Measurements from ENCODE around the gene BICD2. TPM values are rescaled to one million over a fixed set of nuclear protein-coding genes. Genes with fewer than 3 reads are reported as not detected.

The BICD2 gene
- total and polyA plus RNA-seq, 9 of the 15 experiments (the other 6 are each of a cell fraction or from before 2014, with no cell fraction given), result 3.6 to 23.4 (median 11.8) TPM

DNA sequence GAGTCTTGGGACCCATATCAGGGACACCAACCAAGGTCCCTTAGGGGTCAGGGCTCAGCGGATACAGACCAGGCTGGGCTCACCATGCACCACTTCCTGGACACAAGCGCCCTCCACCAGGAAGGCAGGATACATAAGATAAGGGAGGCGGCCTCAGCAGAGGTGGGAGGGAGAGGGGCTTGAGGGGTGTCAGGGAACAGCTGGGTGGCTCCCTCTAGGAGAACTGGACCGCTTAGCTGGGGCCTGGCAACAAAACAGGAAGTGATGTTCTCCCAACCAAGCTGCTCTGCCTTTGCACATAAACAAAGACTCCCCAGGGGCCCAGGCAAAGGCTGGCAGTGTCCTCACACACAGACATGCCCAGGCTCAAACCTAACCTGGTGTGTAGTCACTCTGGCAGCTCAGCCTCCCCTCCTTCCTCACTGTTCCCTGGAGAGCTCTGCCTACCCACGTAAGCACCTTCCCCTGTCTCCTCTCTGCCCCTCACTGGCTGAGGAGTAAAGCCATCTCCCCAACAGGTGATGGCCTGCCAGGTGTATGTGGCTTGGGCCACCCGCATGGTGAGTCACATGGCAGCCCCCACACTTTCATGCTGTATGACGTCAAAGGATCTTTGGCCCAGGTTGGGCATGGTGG, 5.8 kb upstream of the BICD2 start (continued):
- TF ChIP-seq, protein P1, sequence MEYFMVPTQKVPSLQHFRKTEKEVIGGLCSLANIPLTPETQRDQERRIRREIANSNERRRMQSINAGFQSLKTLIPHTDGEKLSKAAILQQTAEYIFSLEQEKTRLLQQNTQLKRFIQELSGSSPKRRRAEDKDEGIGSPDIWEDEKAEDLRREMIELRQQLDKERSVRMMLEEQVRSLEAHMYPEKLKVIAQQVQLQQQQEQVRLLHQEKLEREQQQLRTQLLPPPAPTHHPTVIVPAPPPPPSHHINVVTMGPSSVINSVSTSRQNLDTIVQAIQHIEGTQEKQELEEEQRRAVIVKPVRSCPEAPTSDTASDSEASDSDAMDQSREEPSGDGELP (CRISPR knock-in tag; IDR thresholded peaks at IDR 0.05; ENCODE audit: borderline replicate concordance), result peak; percentile 87
- TF ChIP-seq POLR2H (tag; IDR thresholded peaks at IDR 0.05; ENCODE audit: low read depth) (no peak), LCOR (CRISPR knock-in tag; IDR thresholded peaks at IDR 0.05) (no peak), GMEB1 (CRISPR knock-in tag; IDR thresholded peaks at IDR 0.05) (no peak), SIRT6 (IDR thresholded peaks at IDR 0.05; ENCODE audit: low read depth, low read length) (no peak), ZNF23 (CRISPR knock-in tag; IDR thresholded peaks at IDR 0.05) (no peak), FOXP4 (CRISPR knock-in tag; IDR thresholded peaks at IDR 0.05; ENCODE audit: borderline replicate concordance) (no peak), TAL1 (IDR thresholded peaks at IDR 0.05) (no peak), CHAMP1 (IDR thresholded peaks at IDR 0.05) (no peak), ZNF3 (CRISPR knock-in tag; IDR thresholded peaks at IDR 0.05) (no peak)
- TF ChIP-seq, protein P2, sequence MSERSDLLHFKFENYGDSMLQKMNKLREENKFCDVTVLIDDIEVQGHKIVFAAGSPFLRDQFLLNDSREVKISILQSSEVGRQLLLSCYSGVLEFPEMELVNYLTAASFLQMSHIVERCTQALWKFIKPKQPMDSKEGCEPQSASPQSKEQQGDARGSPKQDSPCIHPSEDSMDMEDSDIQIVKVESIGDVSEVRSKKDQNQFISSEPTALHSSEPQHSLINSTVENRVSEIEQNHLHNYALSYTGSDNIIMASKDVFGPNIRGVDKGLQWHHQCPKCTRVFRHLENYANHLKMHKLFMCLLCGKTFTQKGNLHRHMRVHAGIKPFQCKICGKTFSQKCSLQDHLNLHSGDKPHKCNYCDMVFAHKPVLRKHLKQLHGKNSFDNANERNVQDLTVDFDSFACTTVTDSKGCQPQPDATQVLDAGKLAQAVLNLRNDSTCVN (CRISPR knock-in tag; IDR thresholded peaks at IDR 0.05), result no peak
- TF ChIP-seq, protein P3, sequence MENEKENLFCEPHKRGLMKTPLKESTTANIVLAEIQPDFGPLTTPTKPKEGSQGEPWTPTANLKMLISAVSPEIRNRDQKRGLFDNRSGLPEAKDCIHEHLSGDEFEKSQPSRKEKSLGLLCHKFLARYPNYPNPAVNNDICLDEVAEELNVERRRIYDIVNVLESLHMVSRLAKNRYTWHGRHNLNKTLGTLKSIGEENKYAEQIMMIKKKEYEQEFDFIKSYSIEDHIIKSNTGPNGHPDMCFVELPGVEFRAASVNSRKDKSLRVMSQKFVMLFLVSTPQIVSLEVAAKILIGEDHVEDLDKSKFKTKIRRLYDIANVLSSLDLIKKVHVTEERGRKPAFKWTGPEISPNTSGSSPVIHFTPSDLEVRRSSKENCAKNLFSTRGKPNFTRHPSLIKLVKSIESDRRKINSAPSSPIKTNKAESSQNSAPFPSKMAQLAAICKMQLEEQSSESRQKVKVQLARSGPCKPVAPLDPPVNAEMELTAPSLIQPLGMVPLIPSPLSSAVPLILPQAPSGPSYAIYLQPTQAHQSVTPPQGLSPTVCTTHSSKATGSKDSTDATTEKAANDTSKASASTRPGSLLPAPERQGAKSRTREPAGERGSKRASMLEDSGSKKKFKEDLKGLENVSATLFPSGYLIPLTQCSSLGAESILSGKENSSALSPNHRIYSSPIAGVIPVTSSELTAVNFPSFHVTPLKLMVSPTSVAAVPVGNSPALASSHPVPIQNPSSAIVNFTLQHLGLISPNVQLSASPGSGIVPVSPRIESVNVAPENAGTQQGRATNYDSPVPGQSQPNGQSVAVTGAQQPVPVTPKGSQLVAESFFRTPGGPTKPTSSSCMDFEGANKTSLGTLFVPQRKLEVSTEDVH (IDR thresholded peaks at IDR 0.05; ENCODE audit: low read depth, partially characterized antibody), result no peak
- TF ChIP-seq, protein P4, sequence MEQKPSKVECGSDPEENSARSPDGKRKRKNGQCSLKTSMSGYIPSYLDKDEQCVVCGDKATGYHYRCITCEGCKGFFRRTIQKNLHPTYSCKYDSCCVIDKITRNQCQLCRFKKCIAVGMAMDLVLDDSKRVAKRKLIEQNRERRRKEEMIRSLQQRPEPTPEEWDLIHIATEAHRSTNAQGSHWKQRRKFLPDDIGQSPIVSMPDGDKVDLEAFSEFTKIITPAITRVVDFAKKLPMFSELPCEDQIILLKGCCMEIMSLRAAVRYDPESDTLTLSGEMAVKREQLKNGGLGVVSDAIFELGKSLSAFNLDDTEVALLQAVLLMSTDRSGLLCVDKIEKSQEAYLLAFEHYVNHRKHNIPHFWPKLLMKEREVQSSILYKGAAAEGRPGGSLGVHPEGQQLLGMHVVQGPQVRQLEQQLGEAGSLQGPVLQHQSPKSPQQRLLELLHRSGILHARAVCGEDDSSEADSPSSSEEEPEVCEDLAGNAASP (IDR thresholded peaks at IDR 0.05), result no peak
